SIG-M5 (cell line): ENCODE measurements around the gene CACNG8.

Experiments
- DNase-seq: peaks from one replicate; lab custom pipeline; 2025; lab: John Stamatoyannopoulos, UW

The CACNG8 gene

DNA sequence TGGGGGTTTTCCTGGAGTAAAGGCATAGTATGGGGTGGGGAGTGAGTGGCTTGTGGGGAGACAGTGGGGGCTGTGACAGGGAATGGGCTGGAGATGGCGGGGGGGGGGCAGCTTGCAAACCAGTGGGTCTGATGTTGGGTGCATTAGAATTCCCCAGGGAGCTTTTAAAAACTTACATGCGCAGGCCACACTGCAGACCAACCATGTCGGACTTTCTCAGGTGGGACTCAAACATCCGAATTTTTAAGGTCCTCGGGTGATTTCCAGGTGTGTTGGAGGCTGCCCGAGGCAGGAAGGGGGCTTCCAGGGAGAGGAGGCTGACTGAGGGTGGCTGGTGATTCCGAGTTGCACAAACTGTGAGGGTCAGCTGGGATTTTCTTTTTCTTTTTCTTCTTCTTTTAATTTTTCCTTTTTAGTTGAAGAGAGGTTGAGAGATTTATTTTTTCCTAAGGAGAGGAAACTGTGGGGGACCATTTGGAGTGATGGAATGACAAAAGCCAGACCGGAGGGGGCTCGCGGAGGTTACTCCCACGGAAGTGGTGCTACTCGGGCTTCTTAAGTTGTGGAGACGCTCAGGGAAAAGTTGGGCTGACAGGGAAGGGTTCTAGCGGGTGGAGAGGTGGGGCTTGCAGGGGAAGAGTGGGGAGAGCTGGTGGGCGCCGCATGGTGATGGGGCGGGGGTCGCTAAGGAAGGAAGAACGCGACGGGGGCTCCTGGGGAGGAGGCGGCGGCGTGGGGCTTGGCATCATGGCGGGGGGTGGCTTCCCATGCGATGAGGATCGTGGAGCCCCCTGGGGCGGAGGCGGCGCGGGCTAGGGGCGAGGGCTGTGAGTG lies 997 bp upstream of the CACNG8 start:
- no peak for DNase-seq

DNA sequence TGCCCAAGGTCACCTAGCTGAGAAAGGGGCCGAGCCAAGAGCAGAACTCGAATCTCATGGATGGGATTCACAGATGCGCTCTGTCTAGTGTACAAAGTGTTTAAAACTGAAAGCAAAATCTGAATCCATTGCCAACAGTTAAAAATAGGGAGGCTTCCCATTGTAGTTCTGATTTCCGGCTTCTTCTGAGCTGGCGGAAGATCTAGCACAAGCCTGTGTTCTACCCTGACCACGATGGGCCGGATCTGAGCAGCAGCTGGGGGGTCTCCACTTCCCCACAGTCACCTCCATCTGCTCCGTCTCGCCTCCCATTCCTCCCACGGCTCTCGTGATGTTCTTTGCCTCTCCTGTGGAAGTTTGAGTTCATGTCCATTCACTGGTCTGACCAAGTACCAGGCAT lies 2.4 kb downstream of the CACNG8 start:
- no peak for DNase-seq

DNA sequence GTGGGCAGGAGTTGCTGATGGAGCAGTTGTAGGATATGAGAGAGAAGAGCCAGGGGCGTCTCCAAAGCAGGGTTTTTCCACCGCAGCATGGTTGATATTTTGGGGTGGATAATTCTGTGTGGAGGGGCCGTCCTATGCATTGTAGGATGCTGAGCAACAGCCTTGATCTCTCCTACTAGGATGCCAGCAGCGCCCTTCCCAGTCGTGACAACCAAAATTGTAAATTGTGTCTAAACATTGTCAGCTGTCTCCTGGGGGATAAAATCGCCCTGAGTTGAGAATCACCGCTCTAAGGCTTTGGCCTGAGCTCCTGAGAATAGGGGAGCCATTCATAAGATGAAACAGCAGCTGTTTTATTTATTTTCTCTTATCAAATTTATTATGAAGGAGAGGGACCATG lies 4.2 kb downstream of the CACNG8 start:
- no peak for DNase-seq

DNA sequence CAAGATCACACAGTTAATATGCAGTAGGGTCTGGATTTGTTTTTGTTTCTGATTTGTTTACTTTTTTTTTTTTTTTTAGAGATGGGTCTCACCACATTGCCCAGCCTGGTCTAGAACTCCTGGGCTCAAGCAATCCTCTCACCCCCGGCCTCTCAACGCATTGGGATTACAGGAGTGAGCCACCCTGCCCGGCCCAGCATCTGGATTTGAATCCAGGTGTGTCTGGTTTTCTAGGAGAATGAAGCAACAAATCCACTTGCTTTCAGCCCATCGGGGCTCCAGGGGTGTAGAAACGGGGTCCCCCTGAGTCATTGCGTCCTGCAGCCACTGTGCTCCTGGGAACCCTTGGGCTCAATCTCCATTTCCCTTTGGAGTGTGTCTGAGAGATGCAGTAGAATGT lies 6.6 kb downstream of the CACNG8 start:
- no peak for DNase-seq

DNA sequence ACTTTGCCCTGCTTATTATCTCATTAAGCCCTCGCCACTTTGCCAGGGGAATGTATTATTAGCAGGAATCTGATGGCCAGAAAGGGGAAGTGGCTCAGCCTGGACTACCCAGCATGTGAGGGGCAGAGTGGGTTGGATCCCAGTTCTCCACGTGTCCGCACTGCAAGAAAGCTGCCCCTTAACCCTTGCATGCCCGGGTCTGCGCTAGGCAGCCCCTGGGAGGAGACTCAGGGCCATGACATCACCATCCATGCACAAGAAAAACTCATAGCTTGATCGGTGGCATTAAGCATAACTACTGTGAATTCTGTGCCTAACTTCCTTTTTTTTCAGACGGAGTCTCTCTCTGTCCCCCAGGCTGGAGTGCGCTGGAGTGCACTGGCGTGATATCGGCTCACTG lies 8.9 kb downstream of the CACNG8 start:
- no peak for DNase-seq

DNA sequence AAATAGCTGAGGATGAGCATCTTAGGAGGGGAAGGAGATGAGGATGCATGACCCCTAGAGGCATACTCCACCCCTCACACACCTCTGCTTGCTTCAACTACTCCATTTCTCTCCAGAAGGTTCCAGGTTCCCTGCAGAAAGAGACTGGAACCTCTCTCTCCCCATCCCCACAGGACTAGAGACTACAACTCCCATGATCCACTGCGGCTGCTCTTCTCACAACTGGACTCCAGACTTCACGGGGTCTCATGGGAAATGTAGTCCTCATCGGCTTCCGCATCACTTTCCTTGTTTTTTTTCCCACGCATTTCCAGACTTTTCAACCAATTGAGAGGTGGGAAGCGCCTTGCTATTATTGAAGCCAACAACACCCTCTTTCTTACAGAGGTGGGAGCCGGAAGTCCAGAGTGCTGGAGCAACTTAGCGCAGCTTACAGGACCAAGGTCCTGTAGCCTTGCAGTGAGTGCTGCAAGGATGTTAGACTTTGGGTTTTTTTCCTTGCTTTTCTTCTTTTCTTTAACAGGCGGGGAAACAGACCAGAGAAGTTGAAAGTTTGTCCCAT lies 14.8 kb downstream of the CACNG8 start:
- no peak for DNase-seq

DNA sequence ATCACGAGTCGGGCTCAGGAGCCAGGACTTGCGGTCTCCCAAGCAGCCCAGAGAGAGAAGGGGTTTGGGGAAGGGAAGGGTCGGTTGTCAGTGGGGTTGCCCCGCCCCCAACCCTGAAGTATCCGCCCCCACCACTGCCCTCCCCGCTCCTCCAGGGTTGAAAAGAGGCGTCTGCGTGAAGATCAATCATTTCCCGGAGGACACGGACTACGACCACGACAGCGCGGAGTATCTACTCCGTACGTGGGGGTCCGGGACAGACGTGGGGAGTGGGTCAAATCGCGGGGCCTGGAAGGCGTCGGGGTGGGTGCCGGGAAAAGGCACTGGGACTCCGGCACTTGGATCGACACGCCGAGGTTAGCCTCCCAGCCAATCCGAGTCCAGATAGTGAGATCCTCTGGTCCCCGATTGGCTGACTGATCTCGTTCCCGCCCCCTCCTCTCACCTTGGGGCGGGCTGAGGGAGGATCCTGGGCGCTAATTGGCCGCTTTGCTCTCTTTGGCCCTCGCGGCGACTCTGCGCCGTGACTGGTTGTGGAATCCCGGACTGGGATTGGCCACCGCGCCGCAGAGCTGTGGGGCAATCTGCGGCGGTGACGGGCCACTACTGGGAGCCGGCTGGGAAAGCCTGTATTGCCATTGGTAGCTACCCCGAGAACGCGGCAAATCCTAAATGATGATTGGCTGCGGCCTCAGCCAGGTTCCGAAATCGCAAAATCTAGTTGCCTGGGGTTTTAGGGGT lies 15.4 kb downstream of the CACNG8 start:
- DNase-seq = no peak

DNA sequence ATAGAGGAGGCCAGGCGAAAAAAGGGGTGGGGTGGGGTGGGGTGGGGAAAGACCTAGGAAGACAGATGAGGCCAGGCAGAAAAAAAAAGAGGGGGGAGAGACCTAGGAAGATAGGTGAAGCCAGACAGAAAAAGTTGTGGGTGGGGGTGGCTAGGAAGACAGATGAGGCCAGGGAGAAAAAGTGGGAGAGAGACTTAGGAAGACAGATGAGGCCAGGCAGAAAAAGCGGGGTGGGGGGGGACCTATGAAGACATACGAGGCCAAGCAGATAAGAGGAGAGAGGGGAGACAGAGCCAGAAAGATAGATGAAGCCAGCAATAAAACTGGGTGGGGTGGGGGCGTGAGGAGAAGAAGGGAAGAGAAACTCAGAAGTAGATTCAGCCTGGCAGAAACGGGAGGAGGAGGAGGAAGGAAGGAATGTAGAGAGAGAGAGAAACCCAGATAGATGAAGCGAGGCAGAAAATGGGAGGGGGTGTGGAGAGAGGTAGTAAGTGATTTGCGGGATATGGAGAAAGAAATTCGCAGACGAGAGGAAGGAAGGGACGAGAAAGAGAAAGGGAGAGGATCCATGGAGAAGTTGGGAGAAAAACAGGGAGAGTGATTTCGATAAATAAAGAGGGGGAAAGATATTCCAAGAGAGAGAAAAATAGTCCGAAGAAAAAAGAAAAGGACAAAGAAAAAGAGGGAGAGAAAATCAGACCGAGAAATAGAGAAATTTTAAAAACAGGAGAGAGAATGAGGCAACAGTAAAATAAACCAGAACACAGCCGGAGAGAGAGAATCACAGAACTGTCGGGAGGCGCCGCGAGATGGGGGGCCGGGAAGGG lies 16.5 kb downstream of the CACNG8 start:
- no peak for DNase-seq

DNA sequence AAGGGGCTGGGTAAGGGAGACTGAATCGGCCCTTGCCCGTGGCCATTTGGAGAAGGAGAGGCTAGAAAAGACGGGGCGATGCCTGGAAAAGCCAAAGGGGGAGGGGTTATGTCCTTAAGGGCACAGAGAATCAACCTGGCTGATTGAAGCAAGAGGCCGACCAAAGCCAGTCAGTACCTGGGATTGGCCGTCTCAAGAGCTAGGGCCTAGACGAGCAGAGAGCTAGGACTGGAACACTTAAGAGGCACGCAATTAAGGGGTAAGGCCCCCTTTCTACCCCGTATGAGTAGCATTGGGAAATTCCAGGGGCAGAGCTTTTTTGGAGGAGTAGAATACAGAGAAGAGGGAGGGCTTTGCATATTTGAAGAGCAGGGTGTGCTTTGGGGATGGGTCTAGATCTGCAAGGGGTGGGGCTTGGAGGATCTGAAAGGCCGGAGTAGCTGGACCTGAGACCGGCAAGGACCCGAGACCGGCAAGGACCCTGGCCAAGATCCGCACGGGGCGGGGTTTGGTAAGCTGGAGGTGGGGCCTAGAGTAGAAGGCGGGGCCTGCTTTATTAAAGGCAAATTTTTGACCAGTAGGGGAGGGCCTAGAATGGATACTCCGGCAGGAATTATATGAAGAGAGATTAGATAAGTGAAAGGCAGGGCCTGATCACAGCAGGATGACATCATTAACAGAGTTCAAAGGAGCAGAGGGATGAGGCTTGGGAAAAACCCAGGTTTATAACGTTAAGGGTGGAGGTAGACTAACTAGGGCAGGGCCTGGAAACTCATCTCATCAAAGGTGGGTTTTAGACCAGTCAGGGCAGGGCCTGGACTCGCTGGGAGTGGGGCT lies 18.0 kb downstream of the CACNG8 start:
- DNase-seq = no peak

DNA sequence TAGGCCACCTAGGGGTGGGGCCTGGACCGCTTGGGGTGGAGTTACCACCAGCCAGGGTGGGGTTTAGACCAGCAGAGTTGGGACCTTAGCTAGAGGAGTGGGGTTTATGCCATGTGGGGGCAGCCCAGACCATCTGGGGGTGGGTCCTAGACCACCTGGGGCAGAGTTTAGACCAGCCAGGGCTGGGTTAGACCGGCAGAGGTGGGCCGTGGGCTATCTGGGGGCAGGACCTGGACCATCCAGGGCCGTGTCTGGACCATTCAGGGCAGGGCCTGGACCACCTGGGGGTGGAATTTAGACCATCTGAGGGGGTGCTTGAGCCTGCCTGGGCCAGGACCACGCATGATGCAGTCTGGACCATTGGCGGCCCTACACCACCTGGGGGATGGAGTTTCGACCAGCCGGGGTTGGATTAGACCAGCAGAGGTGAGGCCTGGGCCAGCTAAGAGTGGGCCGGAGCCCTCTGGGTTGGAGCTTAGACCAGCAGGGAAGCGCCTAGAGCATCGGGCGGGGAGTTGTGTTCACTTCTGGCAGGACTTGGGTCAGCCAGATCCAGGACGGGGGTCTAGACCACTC lies 18.7 kb downstream of the CACNG8 start:
- no peak for DNase-seq

DNA sequence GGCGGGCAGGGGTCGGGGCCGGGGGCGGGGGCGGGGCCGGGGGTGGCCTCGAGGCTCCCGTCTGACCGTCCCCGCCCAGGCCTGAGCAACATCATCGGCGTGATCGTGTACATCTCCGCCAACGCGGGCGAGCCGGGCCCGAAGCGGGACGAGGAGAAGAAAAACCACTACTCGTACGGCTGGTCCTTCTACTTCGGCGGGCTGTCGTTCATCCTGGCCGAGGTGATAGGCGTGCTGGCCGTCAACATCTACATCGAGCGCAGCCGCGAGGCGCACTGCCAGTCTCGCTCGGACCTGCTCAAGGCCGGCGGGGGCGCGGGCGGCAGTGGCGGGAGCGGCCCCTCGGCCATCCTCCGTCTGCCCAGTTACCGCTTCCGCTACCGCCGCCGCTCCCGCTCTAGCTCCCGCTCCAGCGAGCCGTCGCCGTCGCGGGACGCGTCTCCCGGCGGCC lies 19.3 kb downstream of the CACNG8 start:
- DNase-seq = no peak

DNA sequence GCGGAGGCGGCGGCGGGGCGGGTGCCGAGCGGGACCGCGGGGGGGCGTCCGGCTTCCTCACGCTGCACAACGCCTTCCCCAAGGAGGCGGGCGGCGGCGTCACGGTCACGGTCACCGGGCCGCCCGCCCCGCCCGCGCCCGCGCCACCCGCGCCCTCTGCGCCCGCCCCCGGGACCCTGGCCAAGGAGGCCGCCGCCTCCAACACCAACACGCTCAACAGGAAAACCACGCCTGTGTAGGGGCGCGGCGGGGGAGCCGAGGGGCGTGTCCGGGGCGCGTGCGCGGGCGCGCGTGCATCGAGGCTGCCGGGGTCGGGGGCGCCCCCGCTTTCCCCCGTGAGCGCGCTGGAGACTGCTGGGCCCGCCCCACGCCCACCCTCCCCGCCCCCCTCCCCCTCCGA lies 19.9 kb downstream of the CACNG8 start:
- no peak for DNase-seq

DNA sequence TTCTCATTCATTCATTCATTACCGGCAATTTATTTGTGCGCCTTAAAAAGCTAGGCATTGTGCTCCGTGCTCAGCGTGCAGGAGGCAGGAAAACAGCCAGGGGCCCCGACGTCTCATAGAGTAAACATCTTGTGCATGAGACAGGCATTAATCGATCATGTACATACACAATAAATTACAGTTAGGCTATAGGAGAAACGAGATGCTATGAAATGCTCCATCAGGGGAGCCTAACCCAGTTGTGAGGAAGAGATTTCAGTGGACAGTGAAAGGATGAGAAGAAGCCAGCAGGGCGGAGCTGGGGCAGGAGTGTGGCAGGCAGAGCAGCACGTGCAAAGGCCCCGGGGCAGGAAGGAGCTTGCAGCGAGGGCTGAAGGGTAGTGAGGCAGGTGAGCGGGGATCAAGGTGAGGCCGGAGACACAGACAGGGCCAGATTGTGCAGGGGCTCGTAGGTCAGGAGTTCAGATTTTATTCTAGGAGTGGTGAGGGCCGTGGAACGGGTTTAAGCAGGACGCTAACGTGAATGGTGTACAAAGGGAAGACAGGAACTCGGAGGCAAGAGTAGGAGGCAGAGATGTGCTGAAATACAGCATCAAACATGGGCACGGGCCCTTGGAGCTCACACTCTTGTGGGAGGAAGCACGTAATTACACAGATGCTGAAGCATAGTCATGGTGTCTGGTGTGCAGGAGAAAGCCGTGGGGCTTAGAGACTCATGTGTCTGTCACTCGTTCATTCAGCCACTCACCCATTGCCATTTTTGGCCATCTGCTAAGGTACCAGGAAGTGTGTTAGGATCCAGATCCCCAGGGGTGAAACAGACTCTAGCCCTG lies 20.9 kb downstream of the CACNG8 start:
- DNase-seq = no peak

DNA sequence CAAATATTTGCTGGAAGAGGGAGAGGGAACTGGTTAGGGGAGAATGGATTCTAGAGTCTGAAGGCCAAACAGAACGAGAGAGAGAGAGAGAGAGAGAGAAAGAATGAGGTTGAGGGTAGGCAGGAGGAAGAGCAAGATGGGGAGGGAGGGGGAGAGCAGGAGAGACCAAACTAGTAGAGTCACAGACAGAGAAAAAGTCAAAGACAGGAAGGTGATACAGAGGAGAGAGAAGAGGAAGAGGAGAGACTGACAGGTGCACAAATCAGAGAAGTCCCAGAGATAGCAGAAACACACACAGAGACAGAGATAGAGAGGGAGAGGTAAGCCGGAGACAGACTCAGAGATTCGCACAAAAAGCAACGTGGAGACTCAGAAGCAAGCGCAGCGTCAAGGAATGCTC lies 23.1 kb downstream of the CACNG8 start:
- DNase-seq = no peak

DNA sequence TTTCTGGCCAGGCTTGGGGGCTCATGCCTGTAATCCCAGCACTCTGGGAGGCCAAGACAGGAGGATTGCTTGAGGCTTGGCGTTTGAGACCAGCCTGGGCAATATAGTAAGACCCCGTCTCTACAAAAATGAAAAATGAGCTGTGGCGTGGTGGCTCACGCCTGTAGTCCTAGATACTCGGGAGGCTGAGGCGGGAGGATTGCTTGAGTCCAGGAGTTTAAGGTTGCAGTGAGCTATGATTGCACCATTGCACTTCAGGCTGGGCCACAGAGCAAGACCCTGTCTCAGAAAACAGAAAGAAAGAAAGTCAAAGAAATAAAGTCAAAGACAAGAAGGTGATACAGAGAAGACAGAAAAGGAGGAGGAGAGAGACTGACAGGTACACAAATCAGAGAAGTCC lies 26.2 kb downstream of the CACNG8 start:
- no peak for DNase-seq

DNA sequence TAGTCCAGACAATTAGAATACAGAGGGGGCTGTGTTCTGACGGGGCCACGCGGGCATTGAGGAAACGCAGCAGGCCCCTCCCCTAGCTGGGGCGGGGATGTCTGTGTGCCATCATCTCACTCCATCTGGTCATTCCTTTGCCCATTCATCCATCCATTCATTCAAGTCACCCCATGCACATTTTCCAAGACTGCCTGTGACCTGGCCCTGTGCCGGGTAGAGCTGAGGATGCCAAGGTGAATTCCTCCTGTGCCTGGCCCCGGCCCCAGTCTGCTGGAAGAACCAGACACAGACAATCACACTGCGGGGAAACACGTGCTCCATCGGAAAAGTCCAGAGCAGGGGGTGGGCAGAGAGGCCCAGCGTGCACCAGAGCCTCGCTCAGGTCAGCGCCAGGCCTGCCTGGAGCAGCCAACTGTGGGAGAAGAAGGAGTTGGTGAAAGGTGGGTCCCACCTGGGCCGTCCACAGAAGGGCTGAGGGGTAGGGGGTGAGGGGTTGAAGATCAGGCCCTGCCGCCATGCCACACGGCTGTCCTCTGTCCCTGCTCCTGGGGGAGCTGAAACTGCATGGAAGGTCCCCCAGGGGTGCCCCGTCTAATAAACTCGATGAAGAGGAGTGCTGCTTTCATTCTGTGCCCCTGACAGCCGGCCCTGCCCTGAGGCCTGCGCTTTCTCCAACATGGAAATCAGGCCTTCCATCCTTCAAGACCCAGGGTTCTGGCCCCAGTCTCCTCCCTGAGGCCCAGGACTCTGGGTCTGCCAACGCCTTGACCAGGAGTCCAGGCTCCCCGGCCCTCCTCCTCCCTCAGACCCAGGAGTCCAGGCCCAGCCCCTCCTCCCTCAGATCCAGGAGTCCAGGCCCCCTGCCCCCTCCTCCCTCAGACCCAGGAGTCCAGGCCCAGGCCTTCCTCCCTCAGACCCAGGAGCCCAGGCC lies 27.1 kb downstream of the CACNG8 start:
- DNase-seq = no peak

DNA sequence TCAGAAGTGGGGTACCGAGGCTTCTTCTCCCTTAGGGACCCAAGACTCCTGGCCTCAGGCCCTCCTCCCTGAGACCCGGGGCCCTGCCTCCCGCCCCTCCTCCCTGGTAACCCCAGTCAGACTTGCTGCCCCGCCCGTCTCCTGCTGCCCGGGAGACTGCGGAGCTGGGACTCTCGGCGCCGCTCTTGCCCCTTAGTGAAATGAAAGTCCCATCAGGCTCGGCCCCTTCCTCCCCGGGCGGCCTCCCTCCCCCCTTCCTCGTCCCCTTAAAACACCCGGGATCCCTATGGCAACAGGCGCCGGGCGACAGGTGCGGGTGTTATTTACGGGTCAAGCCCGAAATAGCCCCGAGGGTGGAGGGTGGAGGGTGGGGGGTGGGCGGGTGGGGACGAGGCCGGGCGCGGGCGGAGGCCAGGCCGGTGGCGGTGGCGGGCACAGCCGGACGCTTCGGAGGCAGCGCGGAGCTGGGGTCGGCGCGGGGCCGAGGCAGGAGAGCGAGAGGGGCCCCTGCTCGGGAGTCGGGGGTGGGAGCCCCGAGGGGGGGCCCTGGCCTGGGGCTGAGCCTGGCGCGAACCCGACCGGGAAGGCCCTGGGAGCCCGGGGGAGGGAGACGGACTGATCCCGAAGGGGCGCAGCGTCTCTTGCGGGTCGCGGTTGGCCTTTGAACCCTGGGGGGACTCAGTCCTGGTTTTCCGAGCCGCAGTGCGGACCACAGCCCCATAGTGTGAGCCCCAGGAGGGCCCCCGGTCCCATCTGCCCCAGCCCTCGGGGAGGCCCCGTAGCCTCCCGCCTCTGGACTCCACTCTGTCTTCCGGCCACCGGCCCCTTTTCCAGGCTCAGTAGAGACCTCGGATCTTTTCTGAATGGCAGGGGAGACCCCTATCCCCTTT lies 28.7 kb downstream of the CACNG8 start, which contains the start of gene CACNG6:
CACNG6 (plus strand) TSS at position 414 of the 890 bp plus-strand sequence. CDS start 1,241 bp downstream, outside the sequence.
- no peak for DNase-seq

DNA sequence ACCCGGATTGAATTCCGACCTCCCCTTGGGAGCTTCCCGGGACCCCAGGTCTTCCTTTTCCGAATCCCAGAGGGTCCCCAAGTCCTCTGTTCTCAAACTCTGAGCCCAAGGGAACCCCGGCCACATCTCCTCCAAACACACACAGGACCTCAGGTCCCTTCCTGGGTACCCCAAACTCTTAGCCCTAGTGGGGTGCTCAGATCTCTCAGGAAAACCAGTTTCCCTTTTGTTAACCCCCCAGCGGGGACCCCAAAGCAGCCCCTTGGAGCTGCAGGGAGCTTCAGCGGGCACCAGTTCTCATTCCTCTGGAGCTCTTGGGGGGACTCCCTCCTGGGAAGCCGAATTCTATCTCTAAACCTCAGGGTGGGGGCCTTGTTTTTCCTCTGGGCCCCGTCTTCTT lies 29.5 kb downstream of the CACNG8 start:
- no peak for DNase-seq
